GM23338 (cell line): ENCODE data around the gene EFCAB13. TPM values are rescaled to one million over a fixed set of nuclear protein-coding genes. Genes with fewer than 3 reads are reported as not detected.

Source experiments
- ATAC-seq: fragments of 200-7000 bp; cut with Tn5 transposase; 3 replicates; pipeline ENCODE4 v1.9.1; 2020
- DNase-seq: peaks from one replicate; pipeline ENCODE4 v3.0.0-alpha.2; 2015; ENCODE audit warnings: low spot score
- H2AFZ ChIP-seq: fragments of 200-600 bp; sonication (generic); 2 replicates; pipeline ENCODE4 v1.8.0; 2016; ENCODE audit warnings: antibody characterized with exemption, mild to moderate bottlenecking, moderate library complexity
- H3F3A ChIP-seq: fragments of 200-600 bp; sonication (generic); replicated peaks from 2 replicates; pipeline ENCODE4 v1.8.0; 2017; ENCODE audit warnings: antibody characterized with exemption, mixed run types, low read depth
- H3K27ac ChIP-seq: fragments of 200-600 bp; sonication (generic); 2 replicates; pipeline ENCODE4 v1.6.1; 2016; ENCODE audit warnings: low read depth
- H3K27me3 ChIP-seq: fragments of 200-600 bp; sonication (generic); 2 replicates; pipeline ENCODE4 v1.8.0; 2016; ENCODE audit warnings: mild to moderate bottlenecking, mixed run types, moderate library complexity; ENCODE audit not compliant: insufficient read depth
- H3K36me3 ChIP-seq: fragments of 200-600 bp; sonication (generic); 2 replicates; pipeline ENCODE4 v1.8.0; 2016; ENCODE audit warnings: mild to moderate bottlenecking; ENCODE audit not compliant: insufficient read depth
- H3K4me1 ChIP-seq: fragments of 200-600 bp; sonication (generic); 2 replicates; pipeline ENCODE4 v1.8.0; 2016; ENCODE audit warnings: mild to moderate bottlenecking, moderate library complexity; ENCODE audit not compliant: insufficient read depth
- H3K4me2 ChIP-seq: fragments of 200-600 bp; sonication (generic); 2 replicates; pipeline ENCODE4 v1.7.1; 2017; ENCODE audit warnings: mixed run types
- H3K4me3 ChIP-seq: fragments of 200-600 bp; sonication (generic); 2 replicates; pipeline ENCODE4 v1.6.1; 2016; ENCODE audit warnings: mixed run types
- H3K79me2 ChIP-seq: fragments of 200-600 bp; sonication (generic); replicated peaks from 2 replicates; pipeline ENCODE4 v1.8.0; 2017; ENCODE audit warnings: mild to moderate bottlenecking; ENCODE audit not compliant: insufficient read depth
- H3K9me2 ChIP-seq: fragments of 200-600 bp; sonication (generic); 2 replicates; pipeline ENCODE4 v1.8.0; 2017; ENCODE audit not compliant: insufficient read depth
- H4K20me1 ChIP-seq: fragments of 200-600 bp; sonication (generic); replicated peaks from 2 replicates; pipeline ENCODE4 v1.8.0; 2017; ENCODE audit warnings: mild to moderate bottlenecking; ENCODE audit not compliant: insufficient read depth
- H3K27ac Mint-ChIP-seq: 2 replicates; pipeline ENCODE4 v1.8.0; 2020; ENCODE audit warnings: inconsistent platforms, mild to moderate bottlenecking, moderate library complexity, mixed read lengths
- H3K27me3 Mint-ChIP-seq: 3 replicates; pipeline ENCODE4 v1.8.0; 2022; ENCODE audit warnings: low read depth, mild to moderate bottlenecking, moderate library complexity, mixed read lengths, inconsistent platforms; ENCODE audit not compliant: insufficient read depth, poor library complexity
- H3K36me3 Mint-ChIP-seq: 3 replicates; pipeline ENCODE4 v1.8.0; 2021; ENCODE audit warnings: low read depth, mild to moderate bottlenecking, inconsistent platforms, moderate library complexity, mixed read lengths
- H3K4me1 Mint-ChIP-seq: 3 replicates; pipeline ENCODE4 v1.8.0; 2020; ENCODE audit warnings: mild to moderate bottlenecking, inconsistent platforms, mixed read lengths
- H3K4me3 Mint-ChIP-seq: 3 replicates; pipeline ENCODE4 v1.8.0; 2021; ENCODE audit warnings: moderate library complexity, mild to moderate bottlenecking, inconsistent platforms, mixed read lengths
- H3K9me3 Mint-ChIP-seq: 3 replicates; pipeline ENCODE4 v1.8.0; 2020; ENCODE audit warnings: moderate library complexity, mild to moderate bottlenecking, inconsistent platforms, mixed read lengths
- CREB1 ChIP-seq: fragments of 250-450 bp; sonication (Bioruptor Pico); IDR thresholded peaks from 2 replicates; pipeline ENCODE4 v1.5.0; 2020; ENCODE audit warnings: low read depth, mild to moderate bottlenecking, moderate library complexity
- EZH2 ChIP-seq: fragments of 200-600 bp; sonication (generic); IDR thresholded peaks from one replicate; pipeline ENCODE4 v1.8.0; 2017; ENCODE audit warnings: antibody characterized with exemption, mild to moderate bottlenecking, low read depth; ENCODE audit not compliant: unreplicated experiment
- EZH2phosphoT487 ChIP-seq: fragments of 200-600 bp; sonication (generic); IDR thresholded peaks from one replicate; pipeline ENCODE4 v1.8.1; 2018; ENCODE audit warnings: antibody characterized with exemption; ENCODE audit not compliant: unreplicated experiment
- NANOG ChIP-seq: IDR thresholded peaks from 2 replicates; pipeline ENCODE4 v1.6.1; 2016; ENCODE audit warnings: antibody characterized with exemption, borderline replicate concordance
- POLR2AphosphoS5 ChIP-seq: IDR thresholded peaks from 2 replicates; pipeline ENCODE4 v1.6.1; 2016; ENCODE audit warnings: antibody characterized with exemption, low read depth
- ZNF114 ChIP-seq: fragments of 250-450 bp; sonication (Bioruptor Pico); IDR thresholded peaks from 2 replicates; pipeline ENCODE4 v1.5.0; 2020; ENCODE audit warnings: mild to moderate bottlenecking, moderate library complexity
- ZNF331 ChIP-seq: fragments of 250-450 bp; sonication (Bioruptor Pico); IDR thresholded peaks from 2 replicates; pipeline ENCODE4 v1.5.0; 2020; ENCODE audit warnings: low read depth, mild to moderate bottlenecking, moderate library complexity
- polyA plus RNA-seq: library from polyadenylated mRNA; unstranded; fragments of >200 nt; fragmentation: Nextera tagmentation; extraction: Ambion mirVana; gene quantifications from 2 replicates; pipeline ENCODE4 v1.2.1, GENCODE V29; 2016
- total RNA-seq: library from RNA; depleted of rRNA; stranded (reverse); fragments of >200 nt; shearing (Covaris generic); gene quantifications from 2 replicates; pipeline ENCODE4 v1.2.3, GENCODE V29; 2014
- TF ChIP-seq, protein P1 (sequence below): fragments of 250-450 bp; sonication (Bioruptor Pico); IDR thresholded peaks from 2 replicates; pipeline ENCODE4 v1.5.0; 2020; ENCODE audit warnings: mild to moderate bottlenecking, moderate library complexity

The EFCAB13 gene
- total and polyA plus RNA-seq, 2 experiments from 2014 or later, result 4.1 to 5.4 TPM

- TF ChIP-seq, protein P1, sequence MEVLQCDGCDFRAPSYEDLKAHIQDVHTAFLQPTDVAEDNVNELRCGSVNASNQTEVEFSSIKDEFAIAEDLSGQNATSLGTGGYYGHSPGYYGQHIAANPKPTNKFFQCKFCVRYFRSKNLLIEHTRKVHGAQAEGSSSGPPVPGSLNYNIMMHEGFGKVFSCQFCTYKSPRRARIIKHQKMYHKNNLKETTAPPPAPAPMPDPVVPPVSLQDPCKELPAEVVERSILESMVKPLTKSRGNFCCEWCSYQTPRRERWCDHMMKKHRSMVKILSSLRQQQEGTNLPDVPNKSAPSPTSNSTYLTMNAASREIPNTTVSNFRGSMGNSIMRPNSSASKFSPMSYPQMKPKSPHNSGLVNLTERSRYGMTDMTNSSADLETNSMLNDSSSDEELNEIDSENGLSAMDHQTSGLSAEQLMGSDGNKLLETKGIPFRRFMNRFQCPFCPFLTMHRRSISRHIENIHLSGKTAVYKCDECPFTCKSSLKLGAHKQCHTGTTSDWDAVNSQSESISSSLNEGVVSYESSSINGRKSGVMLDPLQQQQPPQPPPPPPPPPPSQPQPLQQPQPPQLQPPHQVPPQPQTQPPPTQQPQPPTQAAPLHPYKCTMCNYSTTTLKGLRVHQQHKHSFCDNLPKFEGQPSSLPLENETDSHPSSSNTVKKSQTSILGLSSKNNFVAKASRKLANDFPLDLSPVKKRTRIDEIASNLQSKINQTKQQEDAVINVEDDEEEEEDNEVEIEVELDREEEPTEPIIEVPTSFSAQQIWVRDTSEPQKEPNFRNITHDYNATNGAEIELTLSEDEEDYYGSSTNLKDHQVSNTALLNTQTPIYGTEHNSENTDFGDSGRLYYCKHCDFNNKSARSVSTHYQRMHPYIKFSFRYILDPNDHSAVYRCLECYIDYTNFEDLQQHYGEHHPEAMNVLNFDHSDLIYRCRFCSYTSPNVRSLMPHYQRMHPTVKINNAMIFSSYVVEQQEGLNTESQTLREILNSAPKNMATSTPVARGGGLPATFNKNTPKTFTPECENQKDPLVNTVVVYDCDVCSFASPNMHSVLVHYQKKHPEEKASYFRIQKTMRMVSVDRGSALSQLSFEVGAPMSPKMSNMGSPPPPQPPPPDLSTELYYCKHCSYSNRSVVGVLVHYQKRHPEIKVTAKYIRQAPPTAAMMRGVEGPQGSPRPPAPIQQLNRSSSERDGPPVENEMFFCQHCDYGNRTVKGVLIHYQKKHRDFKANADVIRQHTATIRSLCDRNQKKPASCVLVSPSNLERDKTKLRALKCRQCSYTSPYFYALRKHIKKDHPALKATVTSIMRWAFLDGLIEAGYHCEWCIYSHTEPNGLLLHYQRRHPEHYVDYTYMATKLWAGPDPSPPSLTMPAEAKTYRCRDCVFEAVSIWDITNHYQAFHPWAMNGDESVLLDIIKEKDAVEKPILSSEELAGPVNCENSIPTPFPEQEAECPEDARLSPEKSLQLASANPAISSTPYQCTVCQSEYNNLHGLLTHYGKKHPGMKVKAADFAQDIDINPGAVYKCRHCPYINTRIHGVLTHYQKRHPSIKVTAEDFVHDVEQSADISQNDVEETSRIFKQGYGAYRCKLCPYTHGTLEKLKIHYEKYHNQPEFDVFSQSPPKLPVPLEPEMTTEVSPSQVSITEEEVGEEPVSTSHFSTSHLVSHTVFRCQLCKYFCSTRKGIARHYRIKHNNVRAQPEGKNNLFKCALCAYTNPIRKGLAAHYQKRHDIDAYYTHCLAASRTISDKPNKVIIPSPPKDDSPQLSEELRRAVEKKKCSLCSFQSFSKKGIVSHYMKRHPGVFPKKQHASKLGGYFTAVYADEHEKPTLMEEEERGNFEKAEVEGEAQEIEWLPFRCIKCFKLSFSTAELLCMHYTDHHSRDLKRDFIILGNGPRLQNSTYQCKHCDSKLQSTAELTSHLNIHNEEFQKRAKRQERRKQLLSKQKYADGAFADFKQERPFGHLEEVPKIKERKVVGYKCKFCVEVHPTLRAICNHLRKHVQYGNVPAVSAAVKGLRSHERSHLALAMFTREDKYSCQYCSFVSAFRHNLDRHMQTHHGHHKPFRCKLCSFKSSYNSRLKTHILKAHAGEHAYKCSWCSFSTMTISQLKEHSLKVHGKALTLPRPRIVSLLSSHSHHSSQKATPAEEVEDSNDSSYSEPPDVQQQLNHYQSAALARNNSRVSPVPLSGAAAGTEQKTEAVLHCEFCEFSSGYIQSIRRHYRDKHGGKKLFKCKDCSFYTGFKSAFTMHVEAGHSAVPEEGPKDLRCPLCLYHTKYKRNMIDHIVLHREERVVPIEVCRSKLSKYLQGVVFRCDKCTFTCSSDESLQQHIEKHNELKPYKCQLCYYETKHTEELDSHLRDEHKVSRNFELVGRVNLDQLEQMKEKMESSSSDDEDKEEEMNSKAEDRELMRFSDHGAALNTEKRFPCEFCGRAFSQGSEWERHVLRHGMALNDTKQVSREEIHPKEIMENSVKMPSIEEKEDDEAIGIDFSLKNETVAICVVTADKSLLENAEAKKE, result no peak
- TF ChIP-seq EZH2phosphoT487, result no peak
Measured at GRCh38 chr17:47316311-47316710, 7.4 kb upstream of the EFCAB13 start (continued).

DNA sequence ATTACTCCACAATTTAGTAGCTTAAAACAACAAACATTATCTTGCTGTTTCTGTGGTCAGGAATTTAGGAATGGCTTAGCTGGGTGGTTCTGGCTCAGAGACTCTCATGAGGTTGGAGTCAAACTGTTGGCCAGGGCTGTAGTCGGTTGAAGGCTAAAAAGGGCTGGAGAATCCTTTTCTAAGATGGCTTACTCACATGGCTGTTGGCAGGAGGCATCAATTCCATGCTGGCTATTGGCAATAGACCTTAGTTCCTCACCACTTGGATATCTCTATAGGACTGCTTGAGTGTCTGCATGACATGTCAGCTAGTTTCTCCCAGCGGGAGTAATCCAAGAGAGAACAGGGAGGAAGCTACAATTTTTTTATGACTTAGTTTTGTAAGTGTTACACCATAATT is 6.6 kb upstream of the EFCAB13 start:
- DNase-seq (no peak), ATAC-seq (no peak)
- H3F3A ChIP-seq, result no peaks in the 10 kb centered on the region
- Mint-ChIP-seq H3K36me3 (peaks cover 8% of the 10 kb centered on the region; the same call in 2 of the 3 replicates), H3K4me3 (no peak overlapping the region), H3K27me3 (no peaks in the 10 kb centered on the region), H3K27ac (no peak overlapping the region), H3K9me3 (peaks cover 15% of the 10 kb centered on the region), H3K4me1 (no peaks in the 10 kb centered on the region)
- H3K4me1 ChIP-seq, result no peaks in the 10 kb centered on the region
- peaks cover 3% of the 10 kb centered on the region for H3K27me3 ChIP-seq
- H3K27ac ChIP-seq, result no peak overlapping the region
- no peaks in the 10 kb centered on the region for H3K79me2 ChIP-seq
- TF ChIP-seq ZNF114 (CRISPR knock-in tag) (no peak), POLR2AphosphoS5 (no peak), ZNF331 (CRISPR knock-in tag) (no peak), EZH2 (no peak), NANOG (no peak), CREB1 (no peak)
- no peaks in the 10 kb centered on the region for H4K20me1 ChIP-seq
- H3K4me3 ChIP-seq, result no peak overlapping the region
- no peak overlapping the region for H2AFZ ChIP-seq
- H3K4me2 ChIP-seq, result no peak overlapping the region
- H3K9me2 ChIP-seq, result no peaks in the 10 kb centered on the region
- no peaks in the 10 kb centered on the region; the same call in 1 of the 2 replicates for H3K36me3 ChIP-seq
